Bone marrow (tissue), 2 donors: Measurements from ENCODE around the gene FHL2.

Source experiments
- DNase-seq, 2 donors: peaks; one replicate each; lab custom pipeline; 2025; lab: John Stamatoyannopoulos, UW

FHL2 gene

GRCh38 chr2:105313877-105314276 lies 85.0 kb downstream of the FHL2 start:
- DNase-seq, result peak in 1 of 2 donors; percentile 62
